HG02884 (cell line): ENCODE results near the gene PRPH.

Experiments used
- ATAC-seq: cut with Tn5 transposase; IDR thresholded peaks from one replicate; pipeline ENCODE4 v1.9.1; 2021; ENCODE audit warnings: mild to moderate bottlenecking, moderate library complexity; ENCODE audit not compliant: unreplicated experiment

The PRPH gene

DNA sequence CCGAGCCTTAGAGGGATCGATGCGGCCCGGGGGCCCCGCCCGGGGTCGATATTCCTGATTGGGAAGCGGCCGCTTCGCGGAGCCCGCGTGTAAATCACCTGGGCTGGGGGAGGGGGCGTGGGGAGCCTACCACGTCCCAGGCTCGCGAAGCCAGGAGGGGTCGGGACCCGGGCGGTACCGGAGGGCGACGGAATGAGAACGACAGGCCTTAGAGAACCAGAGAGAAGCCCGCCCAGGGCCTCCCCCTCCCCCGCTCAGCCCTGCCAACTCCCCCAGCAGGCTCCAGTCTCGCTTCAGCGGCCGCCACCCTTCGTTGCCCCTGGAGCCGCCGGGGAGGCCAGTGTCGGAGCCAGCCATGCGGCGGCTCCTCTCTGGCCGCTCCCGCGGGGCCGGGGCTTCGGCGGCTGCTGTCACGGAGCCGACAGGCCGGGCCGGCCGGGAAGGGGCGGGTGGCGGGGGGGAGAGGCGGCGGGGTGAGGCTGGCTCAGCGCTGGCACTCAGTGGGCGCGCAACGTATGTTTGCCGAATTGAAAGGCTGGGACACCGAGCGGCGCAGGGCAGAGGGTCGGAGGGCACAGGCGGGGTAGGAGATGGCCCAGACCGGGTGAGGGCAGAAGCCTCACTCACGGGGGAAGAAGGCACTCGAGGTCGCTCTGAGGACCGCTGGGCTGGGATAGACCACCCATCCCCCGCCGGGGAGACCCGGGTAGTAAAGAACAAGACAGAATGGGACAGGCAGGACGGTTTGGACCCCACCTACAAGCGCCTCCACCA lies 50.3 kb downstream of the PRPH start:
- no peak for ATAC-seq

- no peak for ATAC-seq
Measured at GRCh38 chr12:49345825-49346658, 51.1 kb downstream of the PRPH start.

- no peak for ATAC-seq
Measured at GRCh38 chr12:49346659-49347310, 51.8 kb downstream of the PRPH start, which contains the start of gene DNAJC22. Gene DNAJC22, plus strand, starts transcription at chr12:49346888. Its CDS starts 1,985 bp downstream, at chr12:49348873.

GRCh38 chr12:49347311-49348193 lies 52.6 kb downstream of the PRPH start:
- ATAC-seq, result no peak
